Activated CD4-positive, alpha-beta T cell treated with anti-CD3 and anti-CD28 coated beads for 4 hours (primary cell): ENCODE measurements around the gene PCSK9.
"Not testable (repeated sequence)": the region's sequence is repeated elsewhere in the genome, so short reads cannot be mapped to it uniquely, and the experiment has no call there.

Experiments
- DNase-seq, 2 donors: peaks; one replicate each; pipeline ENCODE4 v3.0.0-alpha.2; 2020

PCSK9 gene

GRCh38 chr1:55081905-55082296 lies 42.6 kb downstream of the PCSK9 start:
- DNase-seq, result no peak

DNA sequence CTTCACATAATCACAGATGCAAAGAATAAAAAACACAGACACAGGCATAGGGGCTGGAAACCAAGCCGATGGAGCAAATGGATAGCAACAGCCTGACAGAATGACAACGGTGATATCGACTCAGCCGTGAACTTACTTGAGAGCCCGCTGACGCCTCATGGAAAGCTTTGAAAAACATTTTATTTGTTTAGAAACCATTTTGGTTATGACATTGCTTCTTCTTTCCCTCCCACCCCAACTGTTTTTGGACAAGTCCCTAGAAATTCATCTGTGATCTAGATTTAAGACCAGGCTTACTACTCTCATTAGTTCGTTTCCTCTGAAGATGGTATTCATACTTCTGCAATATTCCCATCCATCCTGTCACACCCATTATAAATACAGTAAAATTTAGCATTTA lies 44.9 kb downstream of the PCSK9 start:
- no peak for DNase-seq

DNA sequence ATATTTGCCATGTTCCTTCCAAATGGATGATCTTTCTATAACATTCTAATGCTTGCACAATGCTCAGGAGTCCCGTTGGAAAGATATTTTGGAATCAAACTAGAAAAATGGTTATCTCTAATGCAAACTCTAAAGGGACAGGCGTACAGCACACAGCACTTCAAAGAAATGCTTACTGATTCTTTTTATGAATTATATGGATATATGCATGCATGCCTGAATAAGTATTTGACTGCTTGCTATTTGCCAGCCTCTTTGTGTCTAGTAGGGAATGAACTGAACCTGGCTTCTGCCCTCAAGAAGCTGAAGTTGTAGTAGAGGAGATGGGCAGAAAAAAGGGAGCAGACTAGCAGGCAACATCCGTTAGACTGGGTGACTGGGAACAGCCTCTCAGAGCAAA lies 48.1 kb downstream of the PCSK9 start:
- DNase-seq, result no peak

DNA sequence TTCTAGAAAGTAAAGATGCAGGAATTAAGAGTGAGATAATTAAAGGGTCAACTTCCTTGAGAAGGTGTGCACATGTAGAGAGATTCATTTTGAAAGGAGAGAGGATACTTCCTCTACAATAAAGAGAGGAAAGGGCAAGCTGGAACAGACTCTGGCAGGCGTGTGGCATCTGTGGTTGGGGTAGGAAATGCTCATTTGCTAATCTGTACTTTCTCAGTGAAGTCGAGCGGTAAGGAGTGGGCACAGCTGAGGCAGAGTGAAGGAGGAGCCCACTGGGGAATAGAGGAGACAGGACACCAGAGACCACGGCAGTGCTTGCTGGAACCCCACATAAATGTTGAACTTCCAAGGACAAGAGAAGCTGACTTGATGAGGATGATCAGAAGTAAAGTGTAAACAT lies 49.1 kb downstream of the PCSK9 start:
- no peak for DNase-seq

DNA sequence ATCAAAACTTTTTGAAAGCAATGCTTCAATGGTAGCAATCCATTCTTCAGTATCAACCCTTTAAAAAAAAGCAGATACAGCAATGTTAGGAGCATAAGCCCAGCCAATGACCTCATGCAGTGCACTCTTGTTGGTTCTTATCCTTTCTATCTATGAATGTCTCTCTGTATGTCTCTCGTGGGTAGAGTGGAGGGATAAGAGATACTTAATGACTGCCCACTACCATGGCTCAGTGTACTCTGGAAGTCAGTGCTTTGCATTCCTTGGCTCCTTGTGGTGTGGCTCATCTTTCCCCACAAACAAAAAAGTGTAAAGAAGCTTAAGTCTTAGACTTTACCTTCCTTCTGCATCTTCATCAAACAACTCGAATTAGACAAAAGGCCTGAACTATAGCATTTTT lies 50.3 kb downstream of the PCSK9 start:
- DNase-seq, result no peak

GRCh38 chr1:55092475-55092874 lies 53.1 kb downstream of the PCSK9 start:
- DNase-seq, result no peak

DNA sequence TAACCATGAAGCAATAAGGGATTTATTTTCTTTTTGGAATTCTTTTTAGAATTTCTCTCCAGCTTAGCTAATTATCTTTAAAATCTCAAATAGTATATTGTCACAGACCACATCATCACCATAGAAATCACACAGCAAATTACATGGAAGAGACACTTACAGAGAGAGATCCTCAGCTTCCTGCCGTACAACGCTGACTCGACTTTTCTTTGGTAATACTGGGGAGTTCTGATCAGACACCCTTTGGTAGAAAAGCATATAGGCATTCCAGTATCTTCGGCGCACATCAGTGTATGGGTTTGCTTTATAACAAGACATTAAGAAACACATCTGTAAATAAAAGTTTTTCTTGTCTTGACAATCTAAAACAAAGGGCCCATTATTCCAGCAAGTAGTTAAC lies 55.7 kb downstream of the PCSK9 start:
- no peak for DNase-seq

DNA sequence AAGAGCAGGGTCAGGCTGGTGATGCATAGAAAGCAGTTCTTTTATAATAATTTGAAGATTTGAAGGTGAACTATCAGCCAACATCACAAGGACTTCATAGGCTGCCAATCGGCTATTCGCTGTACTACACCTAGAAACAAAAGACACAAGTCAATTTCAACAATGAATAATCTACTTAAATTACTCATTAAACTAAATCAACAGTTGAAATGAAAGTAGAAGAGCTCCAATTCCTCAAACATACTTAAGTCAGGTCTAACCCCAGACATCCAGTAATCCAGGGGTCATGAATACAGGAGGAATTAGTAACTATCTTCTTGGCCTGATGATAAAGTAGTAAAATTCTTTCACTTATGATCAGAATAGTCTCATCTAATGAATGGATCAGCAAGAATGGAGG lies 64.5 kb downstream of the PCSK9 start:
- DNase-seq, result no peak

DNA sequence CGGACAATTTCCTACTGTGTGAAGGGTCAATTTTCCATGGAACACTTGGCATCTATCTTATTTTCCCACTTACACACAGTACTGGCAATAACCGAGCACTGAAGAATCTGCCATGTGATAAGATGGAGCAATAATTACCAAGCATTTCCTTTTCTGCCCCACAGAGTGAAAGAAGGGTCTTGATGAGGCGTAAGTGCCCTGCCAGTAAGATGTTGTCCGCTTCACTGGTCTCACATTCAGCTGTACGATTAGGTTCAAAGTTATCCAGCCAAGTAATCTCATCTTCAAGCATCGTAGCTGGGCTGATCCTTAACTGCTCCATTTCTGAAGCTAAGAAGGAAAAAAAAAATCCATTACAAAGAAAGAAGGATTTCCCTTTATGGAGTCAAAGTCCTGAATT lies 67.8 kb downstream of the PCSK9 start:
- DNase-seq, result no peak

GRCh38 chr1:55109005-55109404 lies 69.7 kb downstream of the PCSK9 start:
- DNase-seq, result not testable (repeated sequence)
